SW480 (cell line): ENCODE data around the gene GNPTAB.
"Not testable (repeated sequence)": the region's sequence is repeated elsewhere in the genome, so short reads cannot be mapped to it uniquely, and the experiment has no call there.

ENCODE experiments used
- DNase-seq: peaks from one replicate; pipeline ENCODE4 v3.0.0-alpha.2; 2016; ENCODE audit warnings: low spot score

The GNPTAB gene

DNA sequence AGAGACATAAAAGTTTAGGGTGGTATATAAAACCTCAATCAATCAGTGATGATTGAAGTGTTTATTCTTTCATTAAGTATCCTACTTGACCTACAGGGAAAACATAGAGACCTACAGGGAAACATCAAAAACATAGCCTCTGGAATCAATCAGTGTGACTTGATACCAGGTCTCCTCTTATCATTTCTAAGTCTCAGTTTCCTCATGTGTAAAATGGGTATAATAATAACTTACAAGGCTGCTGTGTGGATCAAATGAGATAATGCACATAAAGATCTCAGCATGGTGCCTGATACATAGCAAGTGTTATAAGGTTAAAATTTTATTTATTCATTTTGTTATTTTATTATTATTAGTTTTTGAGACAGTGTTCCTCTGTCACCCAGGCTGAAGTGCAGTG, 22.2 kb upstream of the GNPTAB start:
- DNase-seq, result no peak

DNA sequence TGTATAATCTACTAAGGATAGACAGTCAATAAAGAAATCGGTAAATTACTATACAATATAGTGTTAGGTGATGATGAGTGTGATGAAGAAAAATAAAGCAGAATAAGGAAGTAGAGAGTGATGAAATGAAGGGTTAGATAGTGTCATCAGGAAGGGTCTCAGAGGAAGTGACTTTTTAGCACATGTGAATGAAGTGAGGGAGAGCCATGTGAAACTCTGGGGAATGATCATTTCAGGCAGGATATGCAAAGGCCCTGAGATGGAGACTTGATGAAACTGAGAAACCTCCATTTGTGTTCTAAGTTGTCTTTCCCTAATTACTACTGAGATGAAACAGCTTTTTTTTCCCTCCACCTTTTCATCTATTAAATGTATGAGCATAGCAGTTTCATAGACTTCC, 19.4 kb upstream of the GNPTAB start:
- no peak for DNase-seq

DNA sequence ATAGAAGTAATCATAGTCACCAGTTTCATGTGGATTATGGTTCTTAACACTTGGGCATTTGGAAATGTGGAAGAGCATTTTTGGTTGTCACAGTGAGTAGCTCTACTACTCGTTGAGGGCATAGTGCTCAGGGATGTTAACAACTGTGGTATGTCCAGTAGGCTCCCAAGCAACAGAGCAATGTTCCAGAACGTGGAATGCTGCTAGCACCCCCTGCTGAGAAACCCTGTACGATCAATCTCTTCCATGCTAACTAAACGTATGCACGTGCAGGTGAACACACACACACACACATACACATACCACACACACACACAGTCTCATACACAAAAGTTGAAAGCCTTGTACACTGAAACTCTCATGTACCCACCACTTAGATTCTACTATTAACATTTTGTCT, 16.6 kb upstream of the GNPTAB start:
- no peak for DNase-seq

DNA sequence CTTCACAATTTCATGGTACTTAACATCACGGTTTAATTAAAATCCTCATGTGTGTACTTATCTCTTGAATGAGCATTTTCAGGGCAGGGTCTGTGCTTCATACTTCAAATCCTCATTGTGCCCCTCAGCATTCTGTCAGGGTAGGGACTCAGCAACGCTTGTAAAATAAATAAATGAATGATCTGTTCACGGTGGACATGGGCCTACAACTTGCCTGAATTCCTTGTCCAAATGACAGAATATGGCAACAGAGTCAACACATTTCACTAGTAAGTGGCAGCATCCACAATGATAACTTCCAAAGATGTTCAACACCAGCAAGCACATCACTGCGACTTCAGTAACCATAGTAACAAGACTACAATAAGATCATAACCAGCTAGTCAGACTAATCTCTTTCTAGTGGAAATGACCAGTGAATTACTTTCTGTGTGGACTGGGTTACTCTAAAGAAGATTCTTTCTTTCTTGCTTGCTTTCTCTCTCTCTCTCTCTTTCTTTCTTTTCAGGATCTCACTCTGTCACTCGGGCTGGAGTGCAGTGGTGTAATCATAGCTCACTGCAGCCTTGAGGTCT, 14.5 kb upstream of the GNPTAB start:
- DNase-seq, result no peak

DNA sequence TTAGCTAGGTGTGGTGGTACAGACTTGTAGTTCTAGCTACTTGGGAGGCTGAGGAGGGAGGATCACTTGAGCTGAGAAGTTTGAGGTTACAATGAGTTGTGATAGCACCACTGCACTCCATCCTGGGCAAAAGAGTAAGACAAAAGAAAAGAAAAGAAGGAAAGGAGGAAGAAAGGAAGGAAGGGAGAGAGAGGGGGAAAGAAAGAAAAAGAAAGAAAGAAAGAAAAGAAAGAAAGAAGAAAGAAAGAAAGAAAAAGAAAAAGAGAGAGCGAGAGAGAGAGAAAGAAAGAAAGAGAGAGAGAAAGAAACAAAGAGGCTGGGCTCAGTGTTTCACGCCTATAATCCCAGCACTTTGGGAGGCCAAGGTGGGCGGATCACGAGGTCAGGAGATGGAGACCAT, 10.3 kb upstream of the GNPTAB start:
- no peak for DNase-seq

DNA sequence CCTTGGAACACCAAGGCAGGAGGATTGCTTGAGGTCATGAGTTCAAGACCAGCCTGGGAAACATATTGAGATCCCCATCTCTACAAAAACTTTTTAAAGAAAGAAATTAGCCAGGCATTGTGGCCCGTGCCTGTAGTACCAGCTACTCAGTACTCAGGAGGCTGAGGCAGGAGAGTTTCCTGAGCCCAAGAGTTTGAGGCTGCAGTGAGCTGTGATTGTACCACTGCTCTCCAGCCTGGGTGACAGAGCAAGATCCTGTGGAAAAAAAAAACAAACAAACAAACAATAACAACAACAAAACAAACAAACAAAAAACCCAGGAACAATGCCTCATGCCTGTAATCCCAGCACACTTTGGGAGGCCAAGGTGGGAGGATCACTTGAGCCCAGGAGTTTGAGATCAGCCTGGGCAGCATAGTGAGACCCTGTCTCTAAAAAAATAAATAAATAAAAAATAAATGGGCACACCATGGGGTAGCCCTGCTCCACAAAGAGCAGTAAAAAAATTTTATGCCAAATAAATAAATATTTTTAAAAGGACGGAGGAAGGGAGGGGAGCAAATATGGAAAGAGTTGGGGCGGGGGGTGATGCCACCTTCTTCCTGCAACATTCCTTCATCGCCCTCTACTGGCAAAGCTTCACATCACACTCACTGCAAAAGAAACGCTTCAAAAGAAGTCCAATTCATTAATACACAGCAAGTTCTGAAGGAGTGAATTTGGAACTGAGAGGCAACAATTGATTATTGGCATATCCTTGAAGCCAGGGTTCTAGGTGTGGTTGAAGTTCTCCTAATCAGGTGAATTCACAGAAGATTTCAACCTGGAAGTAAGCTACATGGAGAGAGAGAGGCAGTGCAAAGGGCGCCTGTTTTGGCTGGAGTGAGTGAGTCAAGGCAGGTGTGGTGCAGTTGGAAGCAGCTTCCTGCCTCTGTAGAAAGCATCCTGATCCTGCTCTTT, 8.8 kb upstream of the GNPTAB start:
- peak; percentile 30 for DNase-seq

DNA sequence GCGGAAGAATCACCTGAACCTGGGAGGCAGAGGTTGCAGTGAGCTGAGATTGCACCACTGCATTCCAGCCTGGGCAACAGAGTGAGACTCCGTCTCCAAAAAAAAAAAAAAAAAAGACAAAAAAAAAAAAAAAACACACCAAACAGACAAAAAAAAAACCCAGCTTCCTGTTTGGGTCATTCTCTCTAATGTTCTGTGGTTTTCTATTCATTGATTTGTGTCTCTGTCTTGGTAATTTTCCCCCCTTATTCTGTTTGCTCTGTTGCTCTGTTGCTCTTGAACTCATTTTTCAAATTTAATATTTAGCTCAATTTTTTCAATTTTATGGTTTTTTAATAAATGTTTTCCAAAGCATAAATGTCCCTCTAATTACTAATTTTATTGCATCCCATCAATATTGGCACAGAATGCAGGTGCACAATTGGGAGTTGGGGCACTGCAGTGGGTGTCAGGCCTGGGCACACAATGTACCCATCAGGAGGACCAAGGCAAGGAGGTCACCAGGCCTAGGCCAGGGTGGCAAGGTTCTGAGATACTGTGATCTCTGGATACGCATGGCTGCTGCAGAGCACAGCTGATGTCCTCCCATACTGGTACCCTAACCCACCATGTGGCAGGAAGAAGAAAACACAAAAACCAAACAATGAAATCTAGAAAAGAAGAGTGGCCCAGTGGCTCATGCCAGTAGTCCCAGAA, 8.0 kb upstream of the GNPTAB start:
- no peak for DNase-seq

DNA sequence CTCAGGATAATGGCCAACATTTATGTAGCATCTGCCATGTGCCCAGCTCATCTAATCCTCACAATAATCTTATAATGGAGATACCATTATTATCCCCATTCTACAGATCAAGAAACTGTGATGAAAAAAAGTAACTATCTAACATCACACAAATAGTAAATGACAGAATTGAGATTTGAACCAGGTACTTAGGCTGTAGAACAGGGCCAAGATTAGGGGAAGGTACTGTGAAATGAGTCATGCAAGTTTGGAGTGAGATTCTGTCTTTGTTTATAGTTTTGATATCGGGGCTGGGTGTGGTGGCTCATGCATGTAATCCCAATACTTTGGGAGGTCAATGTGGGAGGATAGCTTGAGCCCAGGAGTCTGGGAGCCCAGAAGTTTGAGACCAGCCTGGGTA, 1.3 kb upstream of the GNPTAB start:
- no peak for DNase-seq

DNA sequence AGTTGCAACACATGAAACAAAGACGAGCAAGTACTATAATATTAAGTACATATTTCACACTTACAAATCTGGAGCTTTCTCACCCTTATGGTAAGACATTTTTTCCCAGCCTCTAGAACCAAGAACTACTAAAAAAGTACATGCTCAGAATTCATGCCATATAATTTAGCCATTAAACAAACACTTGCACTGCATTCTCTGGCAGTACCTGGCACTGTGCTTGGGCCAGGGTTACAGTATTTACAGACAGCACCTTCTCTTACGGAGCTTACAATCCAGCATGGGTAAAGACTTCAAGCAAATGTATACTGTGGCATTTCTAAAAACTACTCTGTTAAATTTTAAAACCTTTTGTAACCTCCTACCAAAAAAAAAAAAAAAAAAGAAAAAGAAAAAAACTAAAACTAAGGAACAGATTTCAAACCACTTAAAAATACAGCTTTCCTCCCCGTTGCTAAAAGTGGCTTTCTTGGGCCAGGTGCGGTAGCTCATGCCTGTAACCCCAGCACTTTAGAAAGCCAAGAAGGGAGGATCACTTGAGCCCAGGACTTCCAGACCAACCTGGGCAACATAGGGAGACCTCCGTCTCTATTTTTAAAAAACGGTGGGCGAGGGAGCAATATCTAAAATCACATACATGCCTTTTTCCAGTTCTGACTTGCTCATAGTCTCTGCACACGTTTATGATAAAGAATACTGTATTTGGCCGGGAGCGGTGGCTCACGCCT, 956 bp downstream of the GNPTAB start:
- DNase-seq, result no peak

DNA sequence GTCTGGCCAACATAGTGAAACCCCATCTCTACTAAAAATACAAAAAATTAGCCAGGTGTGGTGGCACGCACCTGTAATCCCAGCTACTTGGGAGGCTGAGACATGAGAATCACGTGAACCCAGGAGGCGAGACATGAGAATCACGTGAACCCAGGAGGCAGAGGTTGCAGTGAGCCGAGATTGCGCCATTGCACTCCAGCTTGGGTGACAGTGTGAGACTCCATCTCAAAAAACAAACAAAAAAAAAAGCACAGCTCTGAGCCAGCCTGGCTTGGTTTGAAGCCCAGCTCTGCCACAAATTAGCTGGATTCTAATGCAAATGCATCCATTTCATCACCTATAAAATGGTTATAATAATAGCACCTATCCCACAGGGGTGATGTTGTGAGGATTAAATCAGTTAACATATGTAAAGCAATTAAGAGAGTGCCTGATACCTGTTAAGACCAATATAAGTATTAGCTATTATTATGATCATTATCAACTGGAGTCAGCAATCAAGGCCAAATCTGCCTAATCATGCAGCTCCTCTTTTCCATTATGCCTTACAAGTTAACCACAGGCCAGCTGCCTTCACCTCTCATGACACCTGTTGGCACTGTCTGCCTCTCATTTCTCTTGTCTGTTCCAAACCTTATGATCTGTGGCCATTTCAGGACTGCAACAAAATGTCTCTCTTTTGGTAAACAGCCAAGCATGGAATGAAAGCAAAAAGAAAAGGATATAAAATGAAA, 2.1 kb downstream of the GNPTAB start:
- no peak for DNase-seq

DNA sequence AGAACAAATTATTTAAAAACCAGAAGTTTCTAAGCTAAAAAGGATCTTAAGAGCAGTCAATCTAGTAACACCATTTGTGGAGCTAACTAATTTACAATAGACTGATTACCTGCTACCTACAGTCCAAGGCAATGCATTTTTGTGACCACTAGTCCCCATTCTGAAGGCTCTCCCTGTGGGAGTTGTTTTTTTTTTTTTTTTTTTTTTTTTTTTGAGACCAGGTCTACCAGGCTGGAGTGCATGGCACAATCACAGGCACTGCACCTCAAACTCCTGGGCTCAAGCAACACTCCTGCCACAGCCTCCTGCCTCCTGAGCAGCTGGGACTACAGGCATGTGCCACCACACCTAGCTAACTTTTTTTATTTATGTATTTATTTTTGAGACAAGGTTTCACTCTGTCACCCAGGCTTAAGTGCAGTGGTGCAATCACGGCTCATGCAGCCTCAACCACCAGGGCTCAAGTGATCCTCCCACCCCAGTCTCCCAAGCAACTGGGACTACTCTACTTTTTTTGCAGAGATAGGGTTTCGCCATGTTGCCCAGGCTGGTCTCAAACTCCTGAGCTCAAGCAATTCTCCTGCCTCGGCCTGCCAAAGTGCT, 3.9 kb downstream of the GNPTAB start:
- DNase-seq, result no peak

DNA sequence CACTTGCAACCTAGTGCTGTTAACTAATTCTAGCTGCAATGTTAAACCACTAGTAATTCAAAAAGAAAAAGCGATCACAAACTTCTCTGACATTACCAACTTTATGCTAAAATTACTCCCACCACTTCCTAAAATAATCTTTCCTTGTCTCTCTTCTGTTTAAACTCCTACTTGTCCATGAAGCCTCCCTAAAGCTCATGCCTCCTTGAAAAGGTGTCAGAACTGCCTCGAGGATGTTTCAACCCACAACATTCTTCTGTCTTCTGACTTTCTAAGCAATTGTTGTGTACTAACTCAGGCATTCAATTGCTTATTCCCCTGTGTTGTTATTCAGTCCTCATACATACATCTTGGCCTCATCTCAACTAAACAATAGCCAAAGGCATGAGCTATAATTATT, 5.9 kb downstream of the GNPTAB start:
- no peak for DNase-seq

DNA sequence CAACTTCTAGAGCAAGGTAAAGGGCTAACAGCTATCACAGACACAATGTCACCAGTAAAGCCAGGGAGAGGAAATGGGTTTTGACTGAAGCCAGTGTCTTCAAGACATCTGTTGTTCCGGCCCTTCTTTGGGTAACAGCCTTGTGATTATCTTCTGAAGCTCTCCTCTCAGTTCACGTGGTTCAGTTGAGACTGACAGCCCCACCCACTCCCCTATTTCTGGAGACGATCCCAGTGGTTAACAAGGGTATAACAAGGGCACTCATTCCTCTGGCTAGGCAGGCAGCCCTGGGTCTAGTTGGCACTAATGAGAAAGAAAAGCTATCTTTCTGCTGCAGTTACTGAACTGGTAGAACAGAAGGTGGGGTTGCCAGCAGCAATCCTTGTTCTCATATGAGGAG, 6.9 kb downstream of the GNPTAB start:
- peak; percentile 28 for DNase-seq

DNA sequence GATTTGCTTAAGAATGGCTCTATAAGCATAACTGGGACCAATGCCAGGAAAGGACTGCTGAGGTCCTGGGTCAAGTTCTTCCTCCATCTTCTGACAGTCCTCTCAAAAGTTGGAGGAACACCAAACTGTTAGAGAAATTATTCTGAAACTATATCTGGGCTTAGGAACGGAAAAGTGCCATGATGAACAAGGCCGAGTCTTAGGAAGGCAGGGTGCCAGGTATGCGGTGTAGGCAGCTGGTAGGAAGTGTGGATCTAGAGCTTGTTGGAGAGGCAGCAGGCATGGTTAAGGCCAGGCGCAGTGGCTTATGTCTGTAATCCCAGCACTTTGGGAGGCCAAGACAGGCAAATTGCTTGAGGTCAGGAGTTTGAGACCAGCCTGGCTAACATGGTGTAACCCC, 7.7 kb downstream of the GNPTAB start:
- DNase-seq, result no peak

DNA sequence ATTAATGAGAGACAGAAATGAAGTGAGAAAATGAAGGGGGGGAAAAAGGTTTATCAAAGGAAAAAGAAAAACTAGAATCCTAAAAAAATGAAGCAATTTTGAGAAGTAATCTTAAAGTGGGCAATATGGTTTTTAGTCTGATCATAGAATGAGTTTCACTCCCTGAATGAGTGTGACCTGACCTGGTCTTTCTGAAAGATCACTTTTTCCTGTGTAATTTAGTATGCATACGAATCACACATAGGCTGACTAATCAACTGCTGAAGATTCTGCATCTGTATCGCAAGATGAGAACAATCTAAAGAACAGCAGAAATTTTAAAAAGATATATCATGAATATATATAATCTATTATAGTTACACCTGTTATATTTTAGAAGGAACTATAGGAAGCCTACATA, 11.3 kb downstream of the GNPTAB start:
- DNase-seq, result no peak

DNA sequence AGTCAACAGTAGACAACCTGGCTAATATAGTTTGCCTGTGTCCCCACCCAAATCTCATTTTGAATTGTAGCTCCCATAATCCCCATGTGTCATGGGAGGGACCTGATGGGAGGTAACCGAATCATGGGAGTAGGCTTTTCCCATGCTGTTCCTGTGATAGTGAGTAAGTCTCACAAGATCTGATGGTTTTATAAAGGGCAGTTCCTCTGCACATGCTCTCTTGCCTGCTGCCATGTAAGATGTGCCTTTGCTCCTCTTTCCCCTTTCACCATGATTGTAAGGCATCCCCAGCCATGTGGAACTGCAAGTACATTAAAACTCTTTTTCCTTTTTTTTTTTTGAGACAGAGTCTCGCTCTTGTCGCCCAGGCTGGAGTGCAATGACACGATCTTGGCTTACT, 12.1 kb downstream of the GNPTAB start:
- not testable (repeated sequence) for DNase-seq

DNA sequence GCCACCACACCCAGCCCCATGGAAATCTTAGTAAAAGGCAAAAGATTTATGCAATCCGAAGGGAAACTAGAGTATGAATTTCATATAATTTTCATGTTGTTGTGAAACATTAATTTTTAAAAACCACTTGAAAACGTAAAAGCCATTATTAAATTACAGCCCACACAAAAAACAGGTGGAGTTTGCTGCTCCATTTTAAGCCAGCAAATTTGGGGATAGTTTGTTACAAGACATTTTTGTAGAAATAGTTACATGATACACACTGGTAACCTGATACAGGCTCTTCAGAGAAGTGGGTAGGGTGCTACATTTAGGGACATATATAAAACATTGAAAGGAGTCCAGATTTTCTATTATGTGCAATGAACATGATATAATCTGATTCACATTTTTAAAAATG, 17.6 kb downstream of the GNPTAB start:
- no peak for DNase-seq

DNA sequence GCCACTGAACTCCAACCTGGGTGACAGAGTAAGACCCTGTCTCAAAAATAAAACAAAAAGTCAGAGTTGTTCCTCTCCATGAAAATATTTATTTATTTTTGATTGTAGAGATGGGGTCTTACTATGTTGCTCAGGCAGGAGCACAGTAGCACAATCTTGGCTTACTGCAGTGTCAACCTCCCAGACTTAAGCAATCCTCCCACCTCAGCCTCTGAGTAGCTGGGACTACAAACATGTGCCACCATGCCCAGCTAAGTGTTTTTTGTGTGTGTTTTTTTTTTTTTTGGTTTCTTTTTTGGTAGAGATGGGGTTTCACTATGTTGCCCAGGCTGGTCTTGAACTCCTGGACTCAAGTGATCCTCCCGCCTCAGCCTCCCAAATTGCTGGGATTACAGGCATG, 18.0 kb downstream of the GNPTAB start:
- not testable (repeated sequence) for DNase-seq

DNA sequence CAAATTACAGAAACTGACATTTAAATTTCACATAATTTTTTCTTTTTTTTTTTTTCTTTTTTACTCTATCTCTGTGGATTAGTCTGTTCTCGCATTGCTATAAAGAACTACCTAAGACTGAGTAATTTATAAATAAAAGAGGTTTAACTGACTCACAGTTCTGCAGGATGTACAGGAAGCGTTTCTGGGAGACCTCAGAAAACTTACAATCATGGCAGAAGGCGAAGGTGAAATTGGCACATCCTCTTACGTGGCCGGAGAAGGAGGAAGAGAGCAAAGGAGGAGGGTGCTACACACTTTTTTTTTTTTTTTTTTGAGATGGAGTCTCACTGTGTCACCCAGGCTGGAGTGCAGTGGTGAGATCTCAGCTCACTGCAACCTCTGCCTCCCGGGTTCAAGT, 19.4 kb downstream of the GNPTAB start:
- DNase-seq, result not testable (repeated sequence)

DNA sequence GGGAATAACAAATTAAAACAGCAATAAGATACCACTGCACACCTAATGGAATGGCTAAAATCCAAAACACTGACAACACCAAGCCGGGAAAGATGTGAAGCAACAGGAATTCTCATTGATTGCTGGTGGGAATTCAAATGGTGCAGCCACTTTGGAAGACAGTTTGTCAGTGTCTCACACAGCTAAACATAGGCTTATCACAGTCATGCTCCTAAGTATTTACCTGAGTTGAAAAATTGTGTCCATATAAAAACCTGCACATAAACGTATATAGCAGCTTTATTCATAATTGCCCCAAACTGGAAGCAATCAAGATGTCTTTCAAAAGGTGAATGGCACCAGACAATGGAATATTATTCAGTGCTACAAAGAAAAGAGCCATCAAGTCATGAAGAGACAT, 21.6 kb downstream of the GNPTAB start:
- DNase-seq, result no peak

DNA sequence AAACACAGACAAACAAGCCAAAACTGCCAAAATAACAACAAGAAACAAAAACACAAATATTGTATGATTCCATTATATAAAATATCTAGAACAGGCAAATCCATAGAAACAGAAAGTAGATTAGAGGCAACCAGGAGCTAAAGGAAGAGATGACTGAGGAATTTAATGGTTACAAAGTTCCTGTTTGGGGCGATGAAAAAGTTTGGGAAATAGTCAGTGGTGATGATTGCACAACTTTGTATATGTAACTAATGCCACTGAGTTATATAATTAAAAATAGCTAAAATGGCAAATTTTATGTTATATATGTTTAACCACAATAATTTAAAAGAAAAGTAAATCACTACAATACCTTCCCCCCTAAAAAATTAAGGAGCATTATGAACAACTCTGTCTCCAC, 24.5 kb downstream of the GNPTAB start:
- no peak for DNase-seq
